Neural progenitor cell (in vitro differentiated cells): ENCODE data around the gene PHPT1. TPM values are rescaled to one million over a fixed set of nuclear protein-coding genes. Genes with fewer than 3 reads are reported as not detected.

Source experiments
- DNase-seq: peaks from one replicate; pipeline ENCODE4 v3.0.0-alpha.2; 2016; ENCODE audit warnings: low spot score
- H2AFZ ChIP-seq: fragments of 200-600 bp; sonication (generic); replicated peaks from 2 replicates; pipeline ENCODE4 v1.6.1; 2016; ENCODE audit warnings: antibody characterized with exemption
- H3F3A ChIP-seq: fragments of 200-600 bp; sonication (generic); 2 replicates; pipeline ENCODE4 v1.6.1; 2016; ENCODE audit warnings: antibody characterized with exemption, low read depth
- H3K27ac ChIP-seq: fragments of 200-600 bp; sonication (generic); 2 replicates; pipeline ENCODE4 v1.5.1; 2016; ENCODE audit warnings: mild to moderate bottlenecking
- H3K27me3 ChIP-seq: fragments of 200-600 bp; sonication (generic); 2 replicates; pipeline ENCODE4 v1.6.1; 2016; ENCODE audit warnings: mild to moderate bottlenecking, moderate library complexity
- H3K36me3 ChIP-seq: fragments of 200-600 bp; sonication (generic); 2 replicates; pipeline ENCODE4 v1.5.1; 2016
- H3K4me1 ChIP-seq: fragments of 200-600 bp; sonication (generic); 2 replicates; pipeline ENCODE4 v1.6.1; 2016; ENCODE audit warnings: mixed run types
- H3K4me2 ChIP-seq: fragments of 200-600 bp; sonication (generic); 2 replicates; pipeline ENCODE4 v1.6.1; 2016
- H3K4me3 ChIP-seq: fragments of 200-600 bp; sonication (generic); 2 replicates; pipeline ENCODE4 v1.5.1; 2016
- H3K79me2 ChIP-seq: fragments of 200-600 bp; sonication (generic); 2 replicates; pipeline ENCODE4 v1.6.1; 2016; ENCODE audit warnings: low read depth
- H3K9ac ChIP-seq: fragments of 200-600 bp; sonication (generic); 2 replicates; pipeline ENCODE4 v1.6.1; 2016
- H3K9me3 ChIP-seq: fragments of 200-600 bp; sonication (generic); 2 replicates; pipeline ENCODE4 v1.5.1; 2016; ENCODE audit warnings: low read depth
- H4K20me1 ChIP-seq: fragments of 200-600 bp; sonication (generic); 2 replicates; pipeline ENCODE4 v1.6.1; 2016; ENCODE audit warnings: low read depth
- H3K27ac Mint-ChIP-seq: 3 replicates; pipeline ENCODE4 v1.8.0; 2021; ENCODE audit warnings: mixed read lengths
- H3K27me3 Mint-ChIP-seq: 2 replicates; pipeline ENCODE4 v1.8.0; 2022; ENCODE audit warnings: low read depth, mild to moderate bottlenecking, inconsistent platforms, moderate library complexity, mixed read lengths; ENCODE audit not compliant: insufficient read depth
- H3K36me3 Mint-ChIP-seq: 3 replicates; pipeline ENCODE4 v1.8.0; 2021; ENCODE audit warnings: mixed read lengths
- H3K4me1 Mint-ChIP-seq: 3 replicates; pipeline ENCODE4 v1.8.0; 2021; ENCODE audit warnings: mixed read lengths
- H3K4me3 Mint-ChIP-seq: 3 replicates; pipeline ENCODE4 v1.8.0; 2021; ENCODE audit warnings: mild to moderate bottlenecking, moderate library complexity, mixed read lengths
- H3K9me3 Mint-ChIP-seq: 3 replicates; pipeline ENCODE4 v1.8.0; 2020; ENCODE audit warnings: mixed read lengths
- CTCF ChIP-seq: fragments of 200-600 bp; sonication (generic); IDR thresholded peaks from 2 replicates; pipeline ENCODE4 v1.5.1; 2017; ENCODE audit warnings: antibody characterized with exemption, mild to moderate bottlenecking
- EZH2 ChIP-seq: fragments of 200-600 bp; sonication (generic); IDR thresholded peaks from 2 replicates; pipeline ENCODE4 v1.6.1; 2017; ENCODE audit warnings: antibody characterized with exemption, mild to moderate bottlenecking, moderate library complexity
- EZH2phosphoT487 ChIP-seq: fragments of 200-600 bp; sonication (generic); IDR thresholded peaks from 2 replicates; pipeline ENCODE4 v1.6.1; 2017; ENCODE audit warnings: antibody characterized with exemption
- total RNA-seq: library from RNA; depleted of rRNA; stranded (reverse); fragments of >200 nt; gene quantifications from 2 replicates; pipeline ENCODE4 v1.2.3, GENCODE V29; 2015; ENCODE audit warnings: low replicate concordance

The PHPT1 gene
- total RNA-seq, 1 donor from 2014 or later, result 58.8 TPM

DNA sequence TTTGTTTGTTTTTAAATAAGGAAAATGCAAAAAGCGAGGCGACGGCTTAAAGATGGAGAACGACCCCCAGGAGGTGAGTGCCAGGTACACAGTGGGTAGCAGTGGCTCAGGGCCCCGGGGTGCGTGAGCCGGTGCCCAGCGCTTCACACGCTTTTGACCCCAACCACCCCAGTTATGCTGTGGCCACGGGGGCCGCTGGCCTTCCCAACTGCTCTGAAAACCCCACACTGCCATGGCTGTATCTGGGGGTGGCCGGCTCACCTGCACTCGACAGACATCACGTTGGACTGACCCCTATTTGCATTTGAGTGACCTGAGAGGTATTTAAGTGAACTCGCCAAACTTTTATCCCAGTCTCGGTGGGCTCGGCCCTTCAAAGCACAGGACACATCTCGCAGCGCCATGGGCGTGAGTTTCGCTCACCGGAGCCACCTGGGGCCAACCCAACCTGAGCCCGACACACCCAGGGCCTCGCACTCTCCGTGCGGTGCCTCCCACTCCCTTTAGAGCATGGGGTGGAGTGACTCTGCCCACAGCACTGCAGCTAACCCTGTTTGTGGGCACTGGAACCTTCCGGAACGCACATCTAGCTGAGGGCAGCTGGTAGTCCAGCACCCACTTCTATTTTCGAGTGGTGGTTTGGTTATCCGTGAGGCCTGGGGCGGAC is 20.6 kb upstream of the PHPT1 start:
- Histone ChIP-seq H3K4me1 (no peaks in the 10 kb centered on the region), H3K27ac (no peak overlapping the region), H3K4me3 (no peak overlapping the region), H3K4me2 (no peak overlapping the region), H3K9me3 (no peaks in the 10 kb centered on the region), H3K27me3 (no peaks in the 10 kb centered on the region), H3F3A (no peaks in the 10 kb centered on the region), H2AFZ (no peak overlapping the region), H3K36me3 (no peaks in the 10 kb centered on the region), H3K9ac (no peak overlapping the region), H4K20me1 (peaks cover 21% of the 10 kb centered on the region), H3K79me2 (peaks cover under 1% of the 10 kb centered on the region)
- Mint-ChIP-seq H3K4me1 (peaks cover 2% of the 10 kb centered on the region), H3K27ac (no peak overlapping the region), H3K27me3 (peaks cover 8% of the 10 kb centered on the region), H3K4me3 (no peak overlapping the region), H3K36me3 (peaks cover 7% of the 10 kb centered on the region), H3K9me3 (no peaks in the 10 kb centered on the region)
- DNase-seq, result no peak
- TF ChIP-seq EZH2phosphoT487 (no peak), EZH2 (no peak), CTCF (no peak)

- no peaks in the 10 kb centered on the region for H3K27me3 ChIP-seq
- H3K27ac ChIP-seq, result no peak overlapping the region
- no peak overlapping the region for H3K9ac ChIP-seq
- no peak overlapping the region for H3K4me3 Mint-ChIP-seq
- H3K27me3 Mint-ChIP-seq, result peaks cover 8% of the 10 kb centered on the region
- no peaks in the 10 kb centered on the region for H3F3A ChIP-seq
- H3K4me1 ChIP-seq, result no peaks in the 10 kb centered on the region
- H4K20me1 ChIP-seq, result peaks cover 13% of the 10 kb centered on the region
- TF ChIP-seq EZH2 (no peak), EZH2phosphoT487 (no peak), CTCF (no peak)
- no peaks in the 10 kb centered on the region for H3K36me3 ChIP-seq
- no peak overlapping the region for H2AFZ ChIP-seq
- DNase-seq, result no peak
- no peaks in the 10 kb centered on the region for H3K9me3 ChIP-seq
- no peaks in the 10 kb centered on the region for H3K4me1 Mint-ChIP-seq
- H3K36me3 Mint-ChIP-seq, result peaks cover 10% of the 10 kb centered on the region
- H3K79me2 ChIP-seq, result no peaks in the 10 kb centered on the region
- H3K4me3 ChIP-seq, result no peak overlapping the region
- H3K27ac Mint-ChIP-seq, result no peak overlapping the region
- H3K4me2 ChIP-seq, result no peak overlapping the region
- H3K9me3 Mint-ChIP-seq, result no peaks in the 10 kb centered on the region
Measured at GRCh38 chr9:136829412-136829811, 19.8 kb upstream of the PHPT1 start.

- Mint-ChIP-seq H3K9me3 (no peaks in the 10 kb centered on the region), H3K36me3 (peaks cover 10% of the 10 kb centered on the region), H3K4me1 (no peaks in the 10 kb centered on the region), H3K27ac (no peak overlapping the region), H3K27me3 (peaks cover 9% of the 10 kb centered on the region), H3K4me3 (no peak overlapping the region)
- Histone ChIP-seq H3K27ac (no peak overlapping the region), H3K9ac (no peak overlapping the region), H3K4me1 (no peaks in the 10 kb centered on the region), H3K36me3 (no peaks in the 10 kb centered on the region), H3K9me3 (no peaks in the 10 kb centered on the region), H3K4me2 (no peak overlapping the region), H3F3A (no peaks in the 10 kb centered on the region), H4K20me1 (peaks cover 9% of the 10 kb centered on the region), H3K79me2 (no peaks in the 10 kb centered on the region), H3K27me3 (no peaks in the 10 kb centered on the region), H3K4me3 (no peak overlapping the region), H2AFZ (no peak overlapping the region)
- TF ChIP-seq EZH2phosphoT487 (no peak), CTCF (no peak), EZH2 (no peak)
- no peak for DNase-seq
Measured at GRCh38 chr9:136829981-136830885, 19.0 kb upstream of the PHPT1 start.
